Gastrocnemius medialis (tissue), 4 donors: ENCODE results near the gene USP31. TPM values are rescaled to one million over a fixed set of nuclear protein-coding genes. Genes with fewer than 3 reads are reported as not detected.

Experiments
- ATAC-seq, 2 donors: fragments of 150-250 bp; one replicate each; pipeline ENCODE4 v1.9.1; 2016
- DNase-seq, 2 donors: peaks; one replicate each; pipeline ENCODE4 v3.0.0-alpha.2; 2019
- H3K27ac ChIP-seq, 4 donors: fragments of 200-600 bp; sonication (generic); 1 replicate in 1 of 4; 2 replicates in 3 of 4; pipeline ENCODE4 v1.5.1; 2016 to 2018; ENCODE audit warnings: mild to moderate bottlenecking in 2 of 4, moderate library complexity in 1 of 4
- H3K27me3 ChIP-seq, 3 donors: fragments of 200-600 bp; sonication (generic) in 2 of 3; 1 replicate in 1 of 3; 2 replicates in 2 of 3; pipeline versions ENCODE4 v1.5.1 to v1.6.0; 2016 to 2019; ENCODE audit warnings: mild to moderate bottlenecking in 1 of 3, moderate library complexity in 1 of 3
- H3K36me3 ChIP-seq, 2 donors: fragments of 200-600 bp; sonication (generic) in 1 of 2; one replicate each; pipeline ENCODE4 v1.5.1; 2017 to 2018
- H3K4me1 ChIP-seq, 2 donors: fragments of 200-600 bp; sonication (generic) in 1 of 2; one replicate each; pipeline ENCODE4 v1.5.1; 2016 to 2017; ENCODE audit warnings: mild to moderate bottlenecking in 2 of 2
- H3K4me3 ChIP-seq, 4 donors: fragments of 200-600 bp; sonication (generic) in 3 of 4; 1 replicate in 1 of 4; 2 replicates in 3 of 4; pipeline ENCODE4 v1.5.1; 2016 to 2019; ENCODE audit warnings: mild to moderate bottlenecking in 2 of 4
- H3K9me3 ChIP-seq, 3 donors: fragments of 200-600 bp; sonication (generic) in 2 of 3; 1 replicate in 1 of 3; 2 replicates in 2 of 3; pipeline ENCODE4 v1.5.1; 2016 to 2019
- POLR2A ChIP-seq, 2 donors: fragments of 450-650 bp; IDR thresholded peaks; one replicate each; pipeline ENCODE4 v1.6.1; 2017; ENCODE audit warnings: antibody characterized with exemption in 2 of 2, mild to moderate bottlenecking in 2 of 2, moderate library complexity in 2 of 2
- in situ Hi-C, 4 donors: fragments of 200-750 bp; cut with MboI; loops; one replicate each; pipeline versions ENCODE4 v1.15.0 to v1.8.0; 2017; ENCODE audit warnings: low sequenced_read_pairs in 4 of 4
- intact Hi-C: fragments of 100-400 bp; cut with DNase I; formaldehyde crosslinking; loops from one replicate; pipeline ENCODE4 v1.15.1; 2023; ENCODE audit warnings: low total_unique reads
- total RNA-seq, 4 donors: library from RNA; depleted of rRNA; stranded (reverse); fragments of >200 nt; gene quantifications; one replicate each; pipeline versions ENCODE4 v1.1.0 to v1.2.3, GENCODE V29; 2016
- TF ChIP-seq, protein P1 (sequence below), 5 experiments: fragments of 450-650 bp in 3 of 5; fragments of 200-600 bp in 2 of 5; sonication (generic) in 2 of 5; IDR thresholded peaks in 4 of 5; conservative IDR thresholded peaks in 1 of 5; 1 replicate in 4 of 5; 2 replicates in 1 of 5; pipeline ENCODE4 v1.5.1; 2016 to 2019; ENCODE audit warnings: antibody characterized with exemption in 5 of 5, mild to moderate bottlenecking in 3 of 5, moderate library complexity in 3 of 5

The USP31 gene
- total RNA-seq, 4 donors from 2014 or later = 13.2 to 23.3 (median 18.7) TPM

DNA sequence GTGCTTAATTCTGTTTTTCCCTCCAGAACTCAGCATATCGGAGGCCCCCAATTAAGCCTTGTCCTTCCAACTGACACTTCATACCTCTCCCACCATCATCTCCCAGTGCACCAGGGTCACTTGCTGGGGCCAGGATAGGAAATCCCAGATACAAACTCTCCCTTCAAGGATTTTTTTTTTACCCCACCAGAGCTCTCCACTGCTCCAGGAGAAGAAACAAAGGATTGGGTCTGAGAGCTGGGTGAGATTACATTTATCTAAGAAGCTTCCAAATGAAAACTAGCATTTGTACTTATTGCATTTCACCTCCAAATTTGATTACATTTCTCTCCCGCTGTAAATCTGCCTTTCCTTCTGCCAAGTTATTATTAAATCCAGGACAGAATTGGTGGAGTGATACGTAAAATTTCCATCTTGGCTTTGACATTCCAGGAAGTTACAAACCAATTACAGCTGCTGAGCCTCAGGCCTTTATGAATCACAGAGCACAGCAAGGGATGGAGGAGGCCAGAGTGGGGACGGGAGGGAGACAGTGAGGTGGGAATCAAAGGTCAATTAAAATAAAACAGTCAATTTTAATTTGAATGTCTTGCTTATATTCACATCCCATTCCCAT is 123.5 kb downstream of the USP31 start:
- TF ChIP-seq, protein P1, sequence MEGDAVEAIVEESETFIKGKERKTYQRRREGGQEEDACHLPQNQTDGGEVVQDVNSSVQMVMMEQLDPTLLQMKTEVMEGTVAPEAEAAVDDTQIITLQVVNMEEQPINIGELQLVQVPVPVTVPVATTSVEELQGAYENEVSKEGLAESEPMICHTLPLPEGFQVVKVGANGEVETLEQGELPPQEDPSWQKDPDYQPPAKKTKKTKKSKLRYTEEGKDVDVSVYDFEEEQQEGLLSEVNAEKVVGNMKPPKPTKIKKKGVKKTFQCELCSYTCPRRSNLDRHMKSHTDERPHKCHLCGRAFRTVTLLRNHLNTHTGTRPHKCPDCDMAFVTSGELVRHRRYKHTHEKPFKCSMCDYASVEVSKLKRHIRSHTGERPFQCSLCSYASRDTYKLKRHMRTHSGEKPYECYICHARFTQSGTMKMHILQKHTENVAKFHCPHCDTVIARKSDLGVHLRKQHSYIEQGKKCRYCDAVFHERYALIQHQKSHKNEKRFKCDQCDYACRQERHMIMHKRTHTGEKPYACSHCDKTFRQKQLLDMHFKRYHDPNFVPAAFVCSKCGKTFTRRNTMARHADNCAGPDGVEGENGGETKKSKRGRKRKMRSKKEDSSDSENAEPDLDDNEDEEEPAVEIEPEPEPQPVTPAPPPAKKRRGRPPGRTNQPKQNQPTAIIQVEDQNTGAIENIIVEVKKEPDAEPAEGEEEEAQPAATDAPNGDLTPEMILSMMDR (IDR thresholded peaks at IDR 0.05 in 4 of 5, conservative IDR thresholded peaks at IDR 0.05 in 1 of 5) = no peak
- TF ChIP-seq POLR2A (IDR thresholded peaks at IDR 0.05) = no peak
- no peak for ATAC-seq
- no peaks in the 10 kb centered on the region for H3K9me3 ChIP-seq
- H3K36me3 ChIP-seq = no peaks in the 10 kb centered on the region
- no peaks in the 10 kb centered on the region for H3K27me3 ChIP-seq
- intact Hi-C loops = no loop called here
- no peak overlapping the region for H3K27ac ChIP-seq
- H3K4me3 ChIP-seq = no peak overlapping the region
- H3K4me1 ChIP-seq = no peaks in the 10 kb centered on the region
- DNase-seq = no peak
- in situ Hi-C loops = loop anchor here in 1 of 4 donors (25.0 kb wide), 1 partner anchor 88 kb away; no protein-coding TSS in a partner anchor

DNA sequence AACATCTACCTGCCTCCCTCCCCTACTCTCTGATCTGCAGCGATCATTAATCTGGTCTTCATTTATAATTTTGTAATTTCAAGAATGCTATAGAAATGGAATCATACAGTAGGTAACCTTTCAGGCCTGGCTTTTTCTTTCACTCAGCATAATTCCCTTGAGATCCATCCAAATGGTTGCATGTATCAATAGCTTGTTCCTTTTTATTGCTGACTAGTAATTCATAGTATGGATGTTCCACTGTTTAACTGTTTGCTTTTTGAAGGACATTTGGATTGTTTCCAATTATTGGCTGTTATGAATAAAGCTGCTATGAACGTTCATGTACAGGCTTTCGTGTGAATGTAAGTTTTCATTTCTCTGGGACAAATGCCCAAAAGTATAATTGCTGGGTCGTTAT is 125.2 kb downstream of the USP31 start:
- no peak for DNase-seq
- no peaks in the 10 kb centered on the region for H3K27me3 ChIP-seq
- H3K4me3 ChIP-seq = no peak overlapping the region
- no peak for TF ChIP-seq POLR2A (IDR thresholded peaks at IDR 0.05)
- TF ChIP-seq, protein P1 (IDR thresholded peaks at IDR 0.05 in 4 of 5, conservative IDR thresholded peaks at IDR 0.05 in 1 of 5) = no peak
- H3K36me3 ChIP-seq = no peaks in the 10 kb centered on the region
- in situ Hi-C loops = no loop called here
- no peak overlapping the region for H3K27ac ChIP-seq
- intact Hi-C loops = no loop called here
- H3K4me1 ChIP-seq = no peaks in the 10 kb centered on the region
- no peak for ATAC-seq
- H3K9me3 ChIP-seq = no peaks in the 10 kb centered on the region

DNA sequence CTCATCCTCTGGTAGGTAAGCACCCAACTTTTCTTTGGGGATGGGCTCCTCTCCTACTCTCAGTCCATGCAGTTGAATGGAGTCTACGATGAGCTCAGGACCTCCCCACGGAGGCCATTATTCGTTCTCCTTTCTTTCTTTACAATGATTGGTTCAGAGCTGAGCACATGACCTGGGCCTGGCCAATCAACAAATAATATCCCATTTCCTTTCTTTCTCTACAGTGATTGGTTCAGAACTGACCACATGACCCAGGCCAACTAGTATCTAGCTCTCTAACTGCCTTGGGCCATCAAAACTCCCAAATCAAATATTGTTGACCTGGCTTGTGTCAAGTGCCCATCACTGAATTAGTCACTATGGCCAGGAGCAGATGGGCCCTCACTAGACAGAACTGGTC is 129.2 kb downstream of the USP31 start:
- Histone ChIP-seq H3K27me3 (no peaks in the 10 kb centered on the region), H3K36me3 (no peaks in the 10 kb centered on the region), H3K4me3 (no peak overlapping the region), H3K4me1 (no peaks in the 10 kb centered on the region), H3K27ac (no peak overlapping the region), H3K9me3 (no peaks in the 10 kb centered on the region)
- DNase-seq (no peak), ATAC-seq (no peak)
- TF ChIP-seq, protein P1 (IDR thresholded peaks at IDR 0.05 in 4 of 5, conservative IDR thresholded peaks at IDR 0.05 in 1 of 5) = no peak
- no peak for TF ChIP-seq POLR2A (IDR thresholded peaks at IDR 0.05)
- in situ Hi-C loops = no loop called here
- intact Hi-C loops = no loop called here

DNA sequence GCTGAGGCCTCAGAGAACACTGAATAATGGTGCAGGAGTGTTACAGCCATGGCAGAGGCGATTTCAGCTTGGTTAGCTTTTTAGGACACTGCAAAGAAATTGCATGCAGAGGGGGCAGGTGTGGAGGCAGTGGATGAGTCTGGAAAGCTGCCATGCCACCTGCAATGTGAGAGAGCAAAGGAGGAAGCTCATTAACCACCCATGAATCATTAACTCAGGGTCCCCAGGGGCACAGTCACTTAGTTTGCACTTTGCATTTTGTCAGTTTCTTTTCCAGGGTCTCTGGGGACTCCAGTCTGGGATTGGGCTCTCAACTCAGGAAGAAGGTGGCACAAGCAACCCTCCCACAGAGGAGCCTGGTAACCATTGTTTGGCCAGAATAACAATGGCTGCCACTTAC is 132.9 kb downstream of the USP31 start:
- no peak for DNase-seq
- no peak for ATAC-seq
- TF ChIP-seq POLR2A (IDR thresholded peaks at IDR 0.05) = no peak
- TF ChIP-seq, protein P1 (IDR thresholded peaks at IDR 0.05 in 4 of 5, conservative IDR thresholded peaks at IDR 0.05 in 1 of 5) = no peak
- Histone ChIP-seq H3K9me3 (no peaks in the 10 kb centered on the region), H3K27me3 (no peaks in the 10 kb centered on the region), H3K36me3 (no peaks in the 10 kb centered on the region), H3K4me3 (no peak overlapping the region), H3K4me1 (no peaks in the 10 kb centered on the region), H3K27ac (no peak overlapping the region)
- in situ Hi-C loops = no loop called here
- intact Hi-C loops = no loop called here

DNA sequence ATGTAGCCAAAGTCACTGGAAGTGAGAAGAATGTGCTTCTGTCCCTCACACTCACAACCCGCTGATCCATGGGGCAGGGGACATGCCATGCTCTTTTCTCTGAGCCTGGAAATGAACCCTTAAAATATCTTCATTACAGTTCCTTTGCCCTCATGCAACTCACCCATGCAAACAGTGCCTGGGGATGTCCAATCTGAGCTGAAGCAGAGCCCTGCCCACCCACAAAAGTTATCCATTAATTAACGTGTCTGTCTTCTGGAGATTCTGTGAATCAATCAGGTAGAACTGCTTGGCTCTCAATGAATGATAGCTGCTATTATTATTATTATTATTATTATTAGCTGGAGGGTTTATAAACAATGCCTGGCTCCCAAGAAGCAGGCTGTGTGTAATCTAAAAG is 133.7 kb downstream of the USP31 start:
- intact Hi-C loops = no loop called here
- no peaks in the 10 kb centered on the region for H3K9me3 ChIP-seq
- TF ChIP-seq, protein P1 (IDR thresholded peaks at IDR 0.05 in 4 of 5, conservative IDR thresholded peaks at IDR 0.05 in 1 of 5) = no peak
- no peak for TF ChIP-seq POLR2A (IDR thresholded peaks at IDR 0.05)
- H3K27ac ChIP-seq = no peak overlapping the region
- DNase-seq (no peak), ATAC-seq (no peak)
- no peak overlapping the region for H3K4me3 ChIP-seq
- H3K27me3 ChIP-seq = no peaks in the 10 kb centered on the region
- H3K36me3 ChIP-seq = no peaks in the 10 kb centered on the region
- in situ Hi-C loops = no loop called here
- no peaks in the 10 kb centered on the region for H3K4me1 ChIP-seq
